GM18505 (cell line): ENCODE data around the gene OSBPL1A.
"Not testable (repeated sequence)": the region's sequence is repeated elsewhere in the genome, so short reads cannot be mapped to it uniquely, and the experiment has no call there.

Source experiments
- ATAC-seq: cut with Tn5 transposase; IDR thresholded peaks from one replicate; pipeline ENCODE4 v1.9.1; 2021; ENCODE audit not compliant: unreplicated experiment
- POLR2A ChIP-seq: IDR thresholded peaks from 4 replicates; pipeline ENCODE4 v1.6.1; 2011; ENCODE audit warnings: borderline replicate concordance; ENCODE audit not compliant: insufficient read depth, insufficient read length; ENCODE audit errors: extremely low read depth

Gene OSBPL1A

DNA sequence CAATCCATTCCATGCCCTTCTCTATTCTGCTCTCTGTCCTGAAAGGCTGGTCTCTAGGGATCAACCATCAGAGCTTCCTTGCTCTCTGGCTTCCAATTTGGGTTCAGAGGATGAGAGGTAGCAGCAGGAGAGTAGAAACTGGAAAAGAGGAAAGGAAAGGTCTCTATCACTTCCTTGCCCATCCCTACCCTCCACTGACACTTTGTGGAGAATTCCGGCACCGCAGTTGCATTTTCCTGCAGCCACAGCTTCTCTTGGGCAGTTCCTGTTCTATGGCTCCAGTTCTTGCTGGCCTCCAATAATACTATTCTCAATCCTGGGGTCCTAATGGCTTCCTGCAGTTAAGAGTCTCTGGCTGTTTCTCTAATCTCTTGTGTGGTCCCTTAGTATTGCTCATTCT lies 15.5 kb upstream of the OSBPL1A start:
- no peak for ATAC-seq
- no peak for TF ChIP-seq POLR2A

GRCh38 chr18:24408496-24408895 lies 10.9 kb upstream of the OSBPL1A start:
- no peak for TF ChIP-seq POLR2A
- no peak for ATAC-seq

DNA sequence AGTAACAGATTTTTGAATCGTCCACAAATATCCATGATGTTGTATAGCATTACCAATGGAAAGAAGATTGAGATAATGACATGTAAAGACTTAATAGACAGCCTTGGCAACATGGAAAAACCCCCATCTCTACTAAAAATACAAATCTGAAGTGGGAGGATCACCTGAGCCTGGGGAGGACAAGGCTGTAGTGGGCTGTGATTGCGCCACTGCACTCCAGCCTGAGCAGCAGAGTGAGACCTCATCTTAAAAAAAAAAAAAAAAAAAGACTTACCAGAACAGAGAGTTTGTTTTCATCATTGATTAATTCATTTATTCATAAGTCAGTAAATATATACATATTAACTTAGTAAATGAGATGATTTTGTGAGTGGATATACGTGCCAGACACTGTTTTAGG lies 7.0 kb upstream of the OSBPL1A start:
- ATAC-seq = no peak
- no peak for TF ChIP-seq POLR2A

DNA sequence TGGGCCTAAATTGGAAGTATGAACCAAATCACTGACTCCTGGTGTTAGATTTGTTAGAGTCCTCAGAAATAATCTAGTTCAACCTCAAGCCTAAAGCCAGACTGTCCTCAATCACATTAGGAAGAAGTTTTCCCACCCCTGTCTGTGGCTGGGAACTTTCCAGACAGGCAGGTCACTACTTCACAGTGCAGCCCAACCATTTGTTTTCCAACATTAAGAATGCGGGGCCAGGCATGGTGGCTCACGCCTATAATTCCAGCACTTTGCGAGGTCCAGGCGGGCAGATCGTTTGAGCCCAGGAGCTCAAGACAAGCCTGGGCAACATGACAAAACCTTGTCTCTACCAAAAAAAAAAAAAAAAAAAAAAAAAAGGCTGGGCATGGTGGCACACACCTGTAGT lies 5.5 kb upstream of the OSBPL1A start:
- TF ChIP-seq POLR2A = no peak
- ATAC-seq = no peak

DNA sequence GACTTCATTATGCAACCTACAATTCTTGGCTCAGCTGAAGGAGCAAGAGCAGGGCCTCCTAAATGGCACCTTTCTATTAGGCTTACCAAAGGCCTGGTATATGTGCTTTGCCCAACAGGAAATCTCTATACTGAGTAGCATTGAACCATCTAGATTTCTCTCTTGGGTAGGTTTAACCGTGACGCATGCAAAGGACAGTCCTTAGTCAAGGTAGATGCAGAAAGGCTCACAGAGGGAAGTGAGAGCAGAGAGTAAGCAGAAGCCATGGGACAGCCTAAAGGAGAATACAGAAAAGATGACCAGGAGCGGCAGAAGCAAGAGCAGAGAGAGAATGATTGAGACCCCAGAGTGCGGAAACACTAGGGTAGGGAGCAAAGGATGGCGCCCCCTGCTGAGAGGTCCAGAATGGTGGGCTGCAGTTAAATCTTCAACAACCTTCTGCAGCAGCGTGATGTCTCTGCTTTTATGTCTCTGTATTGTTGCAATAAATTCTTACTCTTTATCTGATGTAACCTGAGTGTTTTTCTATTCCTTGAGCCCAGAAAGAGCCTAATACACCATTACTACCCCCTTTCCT lies 4.7 kb upstream of the OSBPL1A start:
- no peak for ATAC-seq

DNA sequence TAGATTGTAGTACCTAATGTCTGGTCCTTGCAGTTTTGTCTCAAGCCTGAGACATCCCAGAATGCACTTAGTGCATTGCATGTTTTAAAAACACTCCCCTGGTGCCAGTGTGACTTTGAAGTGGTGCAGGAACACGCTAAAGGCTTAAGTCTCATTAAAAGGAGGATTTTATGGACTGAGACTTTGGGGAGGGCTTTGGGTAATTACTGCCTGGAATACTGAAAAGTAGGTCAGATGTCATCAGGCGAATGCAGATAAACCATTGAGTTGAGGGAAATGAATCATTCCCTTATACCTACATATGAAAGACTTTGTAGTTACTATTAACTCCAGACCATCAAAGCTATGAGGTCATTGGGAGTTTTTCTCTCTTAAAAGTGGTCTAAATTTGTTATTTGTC lies 3.0 kb upstream of the OSBPL1A start:
- ATAC-seq = no peak

More for the DNA sequence above, 4.7 kb upstream of the OSBPL1A start:
- no peak for TF ChIP-seq POLR2A

DNA sequence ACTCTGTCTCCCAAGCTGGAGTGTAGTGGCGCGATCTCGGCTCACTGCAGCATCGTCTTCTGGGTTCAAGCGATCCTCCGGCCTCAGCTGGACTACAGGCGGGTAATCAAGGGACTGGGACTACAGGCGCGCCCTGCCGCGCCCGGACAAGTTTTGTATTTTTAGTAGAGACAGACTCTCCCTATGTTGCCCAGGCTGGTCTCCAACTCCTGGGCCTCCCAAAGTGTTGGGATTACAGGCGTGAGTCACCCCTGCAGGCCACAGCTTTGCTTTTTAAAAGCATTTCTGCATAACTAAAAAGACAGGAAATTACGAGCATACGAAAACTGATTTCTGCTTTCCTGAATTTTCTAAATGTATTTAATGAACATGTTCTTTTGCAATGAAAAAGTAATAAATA lies 916 bp upstream of the OSBPL1A start:
- TF ChIP-seq POLR2A = no peak
- no peak for ATAC-seq

More for the DNA sequence above, 3.0 kb upstream of the OSBPL1A start:
- no peak for TF ChIP-seq POLR2A

GRCh38 chr18:24397131-24397693 lies 412 bp downstream of the OSBPL1A start:
- ATAC-seq = no peak
- no peak for TF ChIP-seq POLR2A

DNA sequence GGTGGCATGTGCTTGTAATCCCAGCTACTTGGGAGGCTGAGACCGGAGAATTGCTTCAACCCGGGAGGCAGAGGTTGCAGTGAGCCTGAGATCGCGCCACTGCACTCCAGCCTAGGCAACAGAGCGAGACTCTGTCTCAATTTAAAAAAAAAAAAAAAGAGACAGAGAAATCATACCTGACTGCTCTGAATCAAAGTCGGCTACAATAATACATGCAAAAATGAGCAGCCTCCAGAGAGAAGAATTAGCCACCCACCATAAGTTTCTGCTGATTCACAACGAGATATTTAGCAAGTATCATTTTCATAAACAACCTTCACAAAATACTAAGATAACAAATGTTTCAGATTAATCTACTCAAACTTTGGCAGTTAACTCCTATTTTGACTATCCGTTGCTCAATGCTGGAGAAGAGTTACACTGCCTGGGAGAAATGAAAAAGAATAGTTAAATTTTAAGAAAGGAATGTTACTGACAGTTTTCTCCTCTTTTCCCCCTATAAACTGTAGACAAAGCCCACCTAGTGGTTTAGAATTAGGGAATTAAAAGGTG lies 1.5 kb downstream of the OSBPL1A start:
- no peak for TF ChIP-seq POLR2A
- no peak for ATAC-seq

- no peak for TF ChIP-seq POLR2A
Measured at GRCh38 chr18:24395049-24395795, 2.4 kb downstream of the OSBPL1A start.

DNA sequence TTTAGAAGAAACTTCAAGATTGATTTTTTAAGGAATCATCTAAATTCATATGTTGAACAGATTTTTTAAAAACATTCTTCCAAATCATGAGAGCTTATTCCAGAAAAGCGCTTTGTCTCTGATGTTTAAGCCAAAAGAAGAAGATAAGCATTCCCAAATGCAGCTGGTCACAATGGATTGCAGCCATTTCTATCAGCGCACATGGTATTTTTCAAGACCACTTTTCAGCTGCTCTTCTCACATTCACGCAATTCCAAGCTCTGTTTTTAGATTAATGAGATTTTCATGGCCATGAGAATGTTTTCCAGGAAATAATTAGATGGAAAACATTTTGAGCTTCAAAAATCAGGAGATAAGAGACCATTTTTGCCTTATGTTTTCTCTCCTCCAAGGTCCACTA lies 8.7 kb downstream of the OSBPL1A start:
- TF ChIP-seq POLR2A = no peak
- no peak for ATAC-seq

More at GRCh38 chr18:24395049-24395795, 2.4 kb downstream of the OSBPL1A start:
- ATAC-seq = no peak

- TF ChIP-seq POLR2A = no peak
- ATAC-seq = no peak
Measured at GRCh38 chr18:24386681-24387080, 10.9 kb downstream of the OSBPL1A start.

- TF ChIP-seq POLR2A = no peak
- no peak for ATAC-seq
Measured at GRCh38 chr18:24381126-24381525, 16.5 kb downstream of the OSBPL1A start.

DNA sequence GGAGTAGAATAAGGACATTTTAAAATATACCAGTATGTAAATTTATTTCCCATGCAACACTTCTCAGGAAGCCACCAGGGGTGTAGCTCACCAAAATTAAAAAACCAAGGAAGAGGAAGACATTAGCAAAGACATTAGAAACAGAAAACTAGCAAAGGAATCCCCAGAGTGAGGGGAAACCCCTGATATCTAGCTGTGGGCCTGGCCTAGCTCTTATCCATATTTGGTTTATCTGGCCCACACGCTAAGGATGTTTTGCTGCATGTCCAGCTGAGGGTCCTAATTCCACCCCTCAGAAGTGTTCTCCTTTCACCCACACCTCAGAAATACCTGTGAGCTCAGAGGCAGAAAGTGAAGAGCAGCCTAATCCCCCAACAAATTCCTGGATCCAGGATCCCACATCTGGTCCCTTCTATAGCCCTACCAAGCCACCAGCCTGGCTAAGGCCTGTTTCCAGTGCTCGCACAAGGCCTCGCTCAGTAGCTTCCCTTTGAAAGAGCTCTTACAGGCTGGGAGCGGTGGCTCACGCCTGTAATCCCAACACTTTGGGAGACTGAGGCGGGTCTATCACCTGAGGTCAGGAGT lies 17.4 kb downstream of the OSBPL1A start:
- ATAC-seq = no peak
- TF ChIP-seq POLR2A = no peak

DNA sequence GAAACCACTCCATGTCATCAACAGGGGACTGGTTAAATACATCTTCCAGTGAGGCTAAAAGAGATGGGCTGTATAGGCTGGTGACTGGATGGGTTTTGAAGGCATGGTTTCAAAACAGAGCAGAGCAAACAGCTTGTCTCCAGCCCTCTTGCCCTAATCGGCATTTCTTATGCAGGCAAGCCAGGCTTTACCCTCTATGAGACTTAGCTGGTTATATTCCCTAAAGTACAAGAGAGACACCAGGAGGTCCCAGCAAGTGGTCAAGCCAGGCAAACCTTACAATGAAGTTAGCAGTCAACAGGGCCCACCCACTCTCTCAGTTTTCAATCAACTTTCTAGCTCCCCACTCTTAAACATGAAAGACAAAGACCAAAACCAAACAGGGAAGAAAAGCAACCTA lies 19.0 kb downstream of the OSBPL1A start:
- TF ChIP-seq POLR2A = no peak

GRCh38 chr18:24376531-24376930 lies 21.1 kb downstream of the OSBPL1A start:
- ATAC-seq = not testable (repeated sequence)

More for the DNA sequence above, 19.0 kb downstream of the OSBPL1A start:
- ATAC-seq = no peak
